Activated T-cell treated with anti-CD3 and anti-CD28 coated beads, Interleukin-2, amount 50 U/mL, for 72 hours (primary cell): ENCODE results near the gene RGS10. TPM values are rescaled to one million over a fixed set of nuclear protein-coding genes. Genes with fewer than 3 reads are reported as not detected.

Experiments
- ATAC-seq, 2 donors: fragments of 150-1000 bp; cut with Tn5 transposase; replicated peaks in 1 of 2; 2 replicates each; pipeline ENCODE4 v1.10.0; 2021; ENCODE audit warnings: moderate library complexity in 2 of 2, mild to moderate bottlenecking in 1 of 2
- DNase-seq, 2 donors: peaks; one replicate each; pipeline ENCODE4 v3.0.0; 2021 to 2022; ENCODE audit warnings: mixed read lengths in 1 of 2
- H3K27ac Mint-ChIP-seq: one replicate; pipeline ENCODE4 v1.8.0; 2022; ENCODE audit warnings: mild to moderate bottlenecking, moderate library complexity, mixed read lengths
- H3K27me3 Mint-ChIP-seq: one replicate; pipeline ENCODE4 v1.8.0; 2022; ENCODE audit warnings: low read depth, mixed read lengths
- H3K36me3 Mint-ChIP-seq, 2 donors: one replicate each; pipeline ENCODE4 v1.8.0; 2022; ENCODE audit warnings: mixed read lengths in 2 of 2, mild to moderate bottlenecking in 1 of 2; ENCODE audit not compliant: insufficient read depth in 2 of 2
- H3K4me1 Mint-ChIP-seq: one replicate; pipeline ENCODE4 v1.8.0; 2022; ENCODE audit warnings: low read depth, mixed read lengths
- H3K4me3 Mint-ChIP-seq, 2 donors: one replicate each; pipeline ENCODE4 v1.8.0; 2022; ENCODE audit warnings: mild to moderate bottlenecking in 2 of 2, mixed read lengths in 2 of 2, moderate library complexity in 2 of 2
- H3K9me3 Mint-ChIP-seq, 2 donors: one replicate each; pipeline ENCODE4 v1.8.0; 2022; ENCODE audit warnings: mixed read lengths in 2 of 2
- total RNA-seq, 2 donors: library from RNA; stranded (reverse); gene quantifications; one replicate each; pipeline ENCODE4 v1.2.3, GENCODE V29; 2022

Gene RGS10
- total RNA-seq, 2 donors from 2014 or later, result 161 to 208 TPM

DNA sequence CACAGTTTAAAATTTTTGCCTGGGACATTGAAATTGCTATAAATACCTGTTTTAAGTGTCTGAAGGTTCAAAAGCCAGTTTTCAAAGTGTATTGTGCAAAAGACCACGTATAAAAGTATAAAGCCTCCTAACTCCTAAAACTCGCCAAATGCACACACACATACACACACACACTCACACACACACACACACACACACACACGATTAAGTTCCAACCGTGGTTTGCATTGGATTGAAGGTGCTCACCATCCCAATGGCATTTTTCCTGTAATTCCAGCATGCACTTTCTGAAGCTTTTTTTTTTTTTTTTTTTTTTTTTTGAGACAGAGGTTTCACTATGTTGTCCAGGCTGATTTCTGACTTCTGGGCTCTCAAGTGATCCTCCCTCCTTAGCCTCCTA, 2.8 kb upstream of the RGS10 start:
- peaks cover 0 to 3% of the 10 kb centered on the region in 2 donors for H3K36me3 Mint-ChIP-seq
- no peak for DNase-seq
- peaks cover 19% of the 10 kb centered on the region for H3K4me1 Mint-ChIP-seq
- no peak for ATAC-seq
- no peak overlapping the region for H3K27ac Mint-ChIP-seq
- no peaks in the 10 kb centered on the region for H3K27me3 Mint-ChIP-seq
- H3K9me3 Mint-ChIP-seq, result no peaks in the 10 kb centered on the region
- no peak overlapping the region for H3K4me3 Mint-ChIP-seq

DNA sequence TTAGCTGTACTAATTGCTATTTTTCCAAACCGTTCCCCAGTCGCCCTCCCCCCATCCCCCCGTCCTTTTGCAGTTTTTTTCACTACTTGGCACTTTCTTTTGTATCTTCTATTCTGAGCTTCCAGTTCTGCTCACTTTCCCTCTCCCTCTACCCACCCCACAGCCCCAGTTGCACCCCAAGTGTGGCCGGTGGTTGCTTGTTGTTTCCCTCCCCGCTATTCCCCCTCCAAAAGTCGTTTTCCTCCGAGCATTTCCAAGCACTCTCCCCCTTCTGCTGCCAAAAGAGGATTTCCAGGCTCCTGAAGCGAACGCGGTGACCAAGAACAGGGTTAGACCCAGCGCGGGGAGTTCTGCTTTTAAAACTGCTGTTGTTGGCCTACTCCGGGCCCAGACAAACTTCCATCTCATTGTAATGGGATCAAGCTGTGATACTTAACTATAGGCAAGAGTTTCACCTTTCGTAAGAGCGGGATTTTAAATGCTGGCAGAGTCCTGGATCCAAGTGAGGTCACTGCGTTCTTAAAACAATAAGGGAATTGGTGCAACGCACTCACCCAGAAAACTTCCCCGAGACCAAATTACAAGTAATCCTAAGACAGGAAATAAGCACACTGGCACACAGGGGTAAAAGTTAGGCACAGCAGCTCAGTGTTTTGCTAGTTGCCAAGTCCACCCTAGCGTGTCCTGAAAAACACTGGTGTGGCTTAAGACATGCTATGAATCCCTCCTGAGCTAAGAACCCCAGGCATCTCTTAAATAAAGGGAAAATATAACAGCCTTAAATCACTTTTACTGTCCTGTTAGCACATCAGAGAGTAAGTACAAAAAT, 1.5 kb upstream of the RGS10 start:
- Mint-ChIP-seq H3K36me3 (peaks cover 0 to 3% of the 10 kb centered on the region in 2 donors), H3K4me3 (peak overlapping the region; percentile 87 to 90), H3K4me1 (peaks cover 32% of the 10 kb centered on the region), H3K27ac (peak overlapping the region; percentile 83), H3K27me3 (no peaks in the 10 kb centered on the region), H3K9me3 (no peaks in the 10 kb centered on the region)
- no peak for DNase-seq
- no peak for ATAC-seq

DNA sequence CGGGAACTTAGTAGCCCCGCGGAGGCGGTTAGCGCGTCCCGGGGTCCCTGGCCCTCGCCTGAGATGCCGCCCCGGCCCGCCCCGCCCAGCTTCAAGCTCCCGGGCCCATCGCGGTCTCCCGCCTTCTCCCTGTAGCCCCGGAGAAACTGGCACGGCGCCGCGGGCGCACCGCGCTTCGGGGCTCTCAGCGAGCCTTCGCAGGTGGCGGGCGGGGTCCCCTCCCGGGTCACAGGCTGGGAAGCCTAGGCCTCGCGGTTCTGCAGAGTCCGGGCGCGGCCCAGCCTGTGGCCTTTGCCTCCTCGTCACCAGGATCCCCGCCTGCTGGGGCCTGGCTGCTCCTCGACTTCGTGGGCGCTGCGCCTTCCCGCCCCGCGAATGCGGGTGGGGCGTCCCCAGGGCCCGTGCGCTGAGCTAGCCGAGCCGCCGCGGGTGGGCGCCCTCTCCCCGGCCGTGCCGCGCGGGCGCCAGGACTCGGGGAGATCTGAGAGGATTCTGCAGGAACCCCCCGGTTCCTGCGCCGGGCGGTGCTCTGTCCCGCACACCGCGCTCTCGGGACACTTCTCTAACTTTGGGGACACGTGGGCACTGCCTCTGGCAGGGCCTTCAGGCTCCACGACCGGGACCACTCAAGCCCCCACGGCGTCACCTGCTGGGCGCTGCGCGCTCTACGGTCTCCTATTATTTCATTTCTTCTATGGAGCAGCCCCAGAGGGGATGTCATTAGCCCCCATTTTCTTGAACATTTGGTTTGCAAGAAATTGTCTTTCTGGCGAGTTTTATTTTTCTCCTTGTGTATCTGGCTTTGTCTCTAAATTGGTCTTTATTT, 682 bp upstream of the RGS10 start:
- H3K27ac Mint-ChIP-seq, result peak overlapping the region; percentile 83

DNA sequence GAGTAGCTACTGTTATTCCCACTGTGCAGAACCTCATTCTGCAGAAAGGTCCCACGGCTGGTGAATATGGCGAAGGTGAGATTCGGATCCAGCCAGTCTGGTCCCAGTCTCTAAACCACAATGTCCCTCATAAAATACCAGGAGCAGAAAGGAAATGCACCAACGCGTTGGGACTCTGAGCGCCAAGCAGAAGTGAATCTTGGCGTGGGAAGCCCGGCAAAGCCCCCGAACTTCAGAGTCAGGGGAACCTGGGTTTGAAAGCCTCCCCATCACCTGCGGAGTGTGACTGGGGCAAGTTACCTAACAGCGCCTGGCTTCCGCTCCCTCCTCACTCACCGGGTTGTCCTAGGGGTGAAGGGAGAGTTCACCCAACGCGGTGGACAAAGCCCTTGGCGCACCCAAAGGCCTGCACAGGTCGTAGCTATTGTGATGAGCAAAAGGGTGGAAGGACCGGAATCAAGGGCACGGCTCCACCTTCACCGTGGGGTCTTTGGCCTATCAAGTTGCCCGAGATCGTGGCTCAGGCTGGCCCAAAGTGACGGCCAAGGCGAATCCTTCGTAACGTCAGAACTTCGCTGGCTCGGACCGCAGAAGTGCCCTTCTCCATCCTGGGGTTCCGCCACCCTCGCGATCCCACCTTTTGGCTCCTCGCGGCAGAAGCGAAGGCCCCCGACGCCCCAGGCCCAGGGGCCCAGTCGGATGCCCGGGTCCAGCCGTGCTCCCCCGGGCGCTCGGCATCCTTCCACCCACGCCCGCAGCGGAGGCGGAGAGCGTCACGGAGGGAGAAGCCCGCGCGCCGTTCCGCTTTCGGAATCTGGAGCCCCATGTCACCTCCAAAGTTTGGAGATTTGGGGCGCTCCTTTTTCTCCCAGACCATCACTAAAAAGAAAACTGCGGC, 811 bp downstream of the RGS10 start:
- Mint-ChIP-seq H3K9me3 (no peaks in the 10 kb centered on the region), H3K4me1 (peaks cover 55% of the 10 kb centered on the region), H3K4me3 (peak overlapping the region; percentile 79 to 84), H3K27me3 (no peaks in the 10 kb centered on the region), H3K27ac (peak overlapping the region; percentile 90), H3K36me3 (peaks cover 2 to 3% of the 10 kb centered on the region in 2 donors)
- ATAC-seq, result peak; percentile 26 to 33
- peak; percentile 77 to 79 for DNase-seq

More for the DNA sequence above, 682 bp upstream of the RGS10 start:
- H3K4me1 Mint-ChIP-seq, result peaks cover 40% of the 10 kb centered on the region
- peak; percentile 71 to 75 for DNase-seq
- ATAC-seq, result peak; percentile 33 to 36
- H3K4me3 Mint-ChIP-seq, result peak overlapping the region; percentile 87 to 90
- peaks cover 0 to 3% of the 10 kb centered on the region in 2 donors for H3K36me3 Mint-ChIP-seq
- H3K27me3 Mint-ChIP-seq, result no peaks in the 10 kb centered on the region
- no peaks in the 10 kb centered on the region for H3K9me3 Mint-ChIP-seq

DNA sequence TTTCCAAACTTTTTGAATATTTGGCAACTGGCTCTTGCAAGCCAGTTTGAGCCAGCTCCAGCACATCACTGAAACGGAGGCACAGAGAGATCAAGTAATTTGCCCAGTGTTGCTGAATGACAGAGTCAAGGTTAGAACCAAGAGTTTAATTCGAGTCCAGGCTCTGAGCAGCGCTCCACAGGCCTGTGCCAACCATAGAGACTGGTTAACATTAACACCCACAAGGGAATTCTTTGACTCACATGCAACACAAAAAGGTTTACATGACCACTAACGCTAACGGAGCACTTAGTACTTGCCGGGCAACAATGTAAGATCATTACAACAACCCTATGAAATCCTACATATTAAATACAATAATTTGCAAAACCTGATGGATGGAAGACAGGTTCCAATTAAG, 1.5 kb downstream of the RGS10 start:
- peak overlapping the region; percentile 79 to 84 for H3K4me3 Mint-ChIP-seq
- peak; percentile 14 to 24 for ATAC-seq
- H3K36me3 Mint-ChIP-seq, result peaks cover 3 to 4% of the 10 kb centered on the region in 2 donors
- H3K4me1 Mint-ChIP-seq, result peaks cover 61% of the 10 kb centered on the region
- DNase-seq, result peak; percentile 36 to 45
- peak overlapping the region; percentile 90 for H3K27ac Mint-ChIP-seq
- H3K9me3 Mint-ChIP-seq, result no peaks in the 10 kb centered on the region
- no peaks in the 10 kb centered on the region for H3K27me3 Mint-ChIP-seq

DNA sequence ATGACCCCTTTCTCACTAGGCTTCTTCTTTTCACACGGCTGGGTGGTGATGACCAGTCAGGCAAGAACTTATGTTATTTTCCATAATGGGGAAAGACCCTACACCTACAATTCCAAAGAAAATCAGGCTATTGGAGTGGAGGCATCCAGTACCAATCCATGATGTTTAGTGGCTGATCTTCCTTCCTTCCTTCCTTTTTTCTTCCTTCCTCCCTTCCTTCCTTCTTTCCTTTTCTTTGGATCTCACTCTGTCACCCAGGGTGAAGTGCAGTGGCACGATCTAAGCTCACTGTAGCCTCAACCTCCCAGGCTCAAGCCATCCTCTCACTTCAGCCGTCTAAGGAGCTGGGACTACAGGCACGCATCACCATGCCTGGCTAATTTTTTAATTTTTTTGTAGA, 2.5 kb downstream of the RGS10 start:
- DNase-seq (no peak), ATAC-seq (no peak)
- Mint-ChIP-seq H3K27ac (no peak overlapping the region), H3K4me3 (peak overlapping the region; percentile 79 to 84), H3K4me1 (peaks cover 71% of the 10 kb centered on the region), H3K9me3 (no peaks in the 10 kb centered on the region), H3K36me3 (peaks cover 3 to 4% of the 10 kb centered on the region in 2 donors), H3K27me3 (no peaks in the 10 kb centered on the region)

DNA sequence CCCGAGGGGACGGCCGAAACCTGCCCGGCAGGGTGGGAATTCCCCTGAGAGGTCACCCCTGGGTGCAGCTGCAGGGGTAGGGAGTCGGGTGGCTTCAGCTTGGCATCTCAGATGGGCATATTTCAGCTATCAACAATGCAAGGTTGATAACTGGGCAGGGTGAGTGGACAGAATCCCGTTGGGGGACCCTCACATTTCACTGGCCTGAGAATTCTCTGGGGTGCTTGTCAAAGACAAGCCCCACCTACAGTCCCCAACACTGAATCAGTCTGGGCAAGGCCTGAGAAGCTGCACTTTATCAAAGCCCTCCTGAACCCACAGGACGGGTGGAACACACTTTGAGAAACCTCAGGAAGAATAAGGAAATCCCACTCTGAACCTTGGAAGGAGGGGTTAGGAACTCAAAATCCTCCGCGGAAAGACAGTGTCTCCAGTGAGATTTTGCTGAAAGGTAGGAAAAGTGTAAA, 3.1 kb downstream of the RGS10 start:
- Mint-ChIP-seq H3K4me3 (peak overlapping the region; percentile 84 to 86), H3K27me3 (no peaks in the 10 kb centered on the region), H3K36me3 (peaks cover 3 to 8% of the 10 kb centered on the region in 2 donors)

DNA sequence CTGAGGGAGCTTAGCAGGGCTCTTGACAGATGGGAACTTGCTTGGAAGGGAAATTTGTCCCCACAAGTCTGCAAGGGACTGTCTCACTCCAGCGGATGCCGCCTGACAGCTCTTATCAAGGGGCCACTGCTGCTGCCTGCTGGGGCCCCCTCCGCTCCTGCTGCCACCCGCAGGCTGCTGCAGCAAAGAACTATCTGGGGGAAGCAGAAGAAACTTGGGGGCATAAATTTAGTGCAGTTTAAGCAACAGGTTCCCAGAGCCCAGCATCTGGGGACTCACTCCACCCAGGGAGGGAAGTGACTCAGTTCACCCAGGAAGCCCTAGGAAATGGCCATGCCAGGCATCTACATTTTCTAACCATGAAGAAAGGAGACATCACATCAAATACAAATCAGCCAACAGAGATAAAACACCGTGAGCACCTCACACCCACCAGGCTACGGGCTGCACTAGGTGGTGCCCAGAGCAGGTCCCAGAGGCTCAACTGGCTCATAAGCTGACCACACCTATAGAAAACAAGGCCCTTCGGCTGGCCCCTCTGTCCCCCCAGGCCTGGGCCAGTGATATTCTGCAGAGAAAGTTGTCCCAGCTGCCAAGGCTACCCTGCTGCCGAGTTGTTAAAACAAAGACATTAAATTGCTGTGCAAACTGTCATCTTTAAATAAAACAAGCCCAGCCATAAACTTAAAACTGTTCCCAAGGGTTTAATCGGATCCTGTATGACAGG, 3.7 kb downstream of the RGS10 start:
- no peaks in the 10 kb centered on the region for H3K27me3 Mint-ChIP-seq
- peaks cover 78% of the 10 kb centered on the region for H3K4me1 Mint-ChIP-seq
- ATAC-seq (peak in 1 of 2 donors; percentile 3), DNase-seq (peak; percentile 41 to 59)
- peak overlapping the region; percentile 84 to 86 for H3K4me3 Mint-ChIP-seq
- peaks cover 3 to 8% of the 10 kb centered on the region in 2 donors for H3K36me3 Mint-ChIP-seq
- H3K27ac Mint-ChIP-seq, result peak overlapping the region; percentile 87
- H3K9me3 Mint-ChIP-seq, result no peaks in the 10 kb centered on the region

More for the DNA sequence above, 3.1 kb downstream of the RGS10 start:
- Mint-ChIP-seq H3K4me1 (peaks cover 78% of the 10 kb centered on the region), H3K27ac (peak overlapping the region; percentile 87), H3K9me3 (no peaks in the 10 kb centered on the region)
- no peak for ATAC-seq
- DNase-seq, result peak in 1 of 2 donors; percentile 40

DNA sequence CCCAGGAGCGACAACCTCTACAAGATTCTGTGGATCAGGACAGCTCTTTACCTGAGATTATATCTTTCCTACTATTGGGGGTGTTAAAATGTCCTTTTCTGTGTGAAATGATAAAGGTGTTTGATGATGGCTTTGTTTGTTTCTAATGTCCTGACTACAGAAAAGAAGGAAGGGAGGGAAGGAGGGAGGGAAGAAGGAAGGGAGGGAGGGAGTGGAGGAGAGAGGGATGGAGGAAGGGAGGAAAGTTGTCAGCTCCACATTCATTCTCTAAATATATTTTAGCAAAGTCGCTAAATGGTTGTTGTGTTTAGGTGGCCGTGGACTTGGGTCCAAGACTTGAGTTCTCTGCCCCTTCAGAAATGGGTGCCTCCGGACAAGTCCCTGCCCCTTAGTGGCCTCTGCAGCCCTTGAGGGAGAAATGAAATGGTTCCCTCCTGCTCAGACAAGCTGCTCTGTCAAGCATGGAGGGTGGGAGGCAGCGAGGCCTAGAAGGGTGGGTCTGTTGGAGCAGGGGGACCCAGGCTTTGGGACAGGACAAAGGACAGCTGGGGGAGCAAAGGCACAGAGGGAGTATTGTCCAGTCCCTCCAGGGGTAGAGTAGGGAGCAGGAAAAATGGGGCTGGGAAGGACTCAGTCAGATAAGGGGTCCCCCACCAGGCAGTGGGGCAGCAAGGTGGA, 4.4 kb downstream of the RGS10 start:
- peak overlapping the region; percentile 87 for H3K27ac Mint-ChIP-seq
- DNase-seq (no peak), ATAC-seq (no peak)
- no peaks in the 10 kb centered on the region for H3K9me3 Mint-ChIP-seq
- H3K4me3 Mint-ChIP-seq, result peak overlapping the region; percentile 84 to 86
- peaks cover 0 to 8% of the 10 kb centered on the region in 2 donors for H3K36me3 Mint-ChIP-seq
- H3K27me3 Mint-ChIP-seq, result no peaks in the 10 kb centered on the region
- H3K4me1 Mint-ChIP-seq, result peaks cover 79% of the 10 kb centered on the region

DNA sequence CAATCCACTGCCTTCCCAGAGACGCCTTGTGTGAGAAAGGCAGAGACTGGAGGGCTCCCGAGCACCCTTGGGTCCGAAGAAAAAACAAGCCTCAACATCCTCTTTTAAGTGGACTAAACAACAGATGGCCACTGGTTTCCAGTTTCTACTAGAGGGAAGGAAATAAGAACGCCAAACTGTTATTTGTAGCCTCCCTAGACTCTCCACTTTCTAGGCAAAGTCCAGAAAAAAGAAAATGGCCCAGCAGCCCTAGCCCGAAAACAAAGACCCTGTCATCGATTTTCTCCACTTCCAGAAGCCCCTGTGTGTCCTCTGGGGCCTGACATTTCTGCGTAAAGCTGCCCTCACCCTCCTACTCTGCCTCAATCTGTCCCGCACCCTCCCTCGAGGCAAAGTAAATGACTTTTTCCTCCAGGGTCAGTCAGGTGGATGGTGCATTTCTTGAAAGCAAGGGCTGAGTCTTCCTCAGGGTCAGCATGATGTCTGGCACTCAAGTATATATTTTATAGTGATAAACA, 6.0 kb downstream of the RGS10 start:
- no peaks in the 10 kb centered on the region for H3K27me3 Mint-ChIP-seq
- no peak for DNase-seq
- peak overlapping the region; percentile 87 for H3K27ac Mint-ChIP-seq
- no peak for ATAC-seq
- no peaks in the 10 kb centered on the region for H3K9me3 Mint-ChIP-seq
- H3K4me1 Mint-ChIP-seq, result peaks cover 92% of the 10 kb centered on the region
- H3K36me3 Mint-ChIP-seq, result peaks cover 0 to 10% of the 10 kb centered on the region in 2 donors
- peak overlapping the region; percentile 84 to 86 for H3K4me3 Mint-ChIP-seq

DNA sequence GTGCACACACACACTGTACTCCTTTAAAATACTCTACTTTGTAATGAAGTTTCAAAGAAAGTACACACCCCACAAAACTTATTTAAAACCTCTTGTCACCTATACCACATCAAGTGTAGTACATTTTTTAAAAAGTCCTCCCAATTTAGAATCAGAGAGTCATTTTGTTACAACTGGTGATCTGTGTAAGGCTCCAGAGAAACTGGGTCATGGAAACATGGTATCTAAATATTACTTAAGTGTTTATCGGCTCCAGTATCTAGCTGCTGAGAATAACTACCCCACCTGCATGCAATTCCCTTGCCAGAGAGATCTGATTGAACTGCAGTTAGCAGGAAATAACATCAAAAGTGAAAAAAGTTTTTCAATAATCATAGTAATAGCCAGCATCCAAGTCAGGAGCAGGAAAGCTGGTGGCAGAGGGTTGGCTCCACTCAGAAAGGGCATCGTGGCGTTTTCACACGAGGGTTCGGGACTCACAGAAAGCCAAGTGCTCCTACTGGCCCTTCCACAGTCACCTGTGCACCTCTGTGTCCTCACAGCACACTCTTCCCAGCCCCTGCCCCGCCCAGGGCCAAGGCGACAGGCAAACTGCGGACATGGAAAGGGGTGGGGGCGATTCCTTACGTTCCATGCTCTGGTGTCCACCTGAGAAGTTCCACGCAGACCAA, 6.5 kb downstream of the RGS10 start:
- Mint-ChIP-seq H3K27ac (peak overlapping the region; percentile 85), H3K27me3 (no peaks in the 10 kb centered on the region), H3K4me3 (peak overlapping the region; percentile 84 to 86), H3K36me3 (peaks cover 0 to 10% of the 10 kb centered on the region in 2 donors), H3K9me3 (no peaks in the 10 kb centered on the region), H3K4me1 (peaks cover 94% of the 10 kb centered on the region)
- ATAC-seq (peak; percentile 24 to 47), DNase-seq (no peak)
